Left kidney (tissue), 2 donors: ENCODE results near the gene TTC7B. TPM values are rescaled to one million over a fixed set of nuclear protein-coding genes. Genes with fewer than 3 reads are reported as not detected.

ENCODE experiments used
- DNase-seq: peaks from one replicate; pipeline ENCODE4 v3.0.0-alpha.2; 2013
- polyA plus RNA-seq: library from polyadenylated mRNA; unstranded; fragments of 120-200 nt; gene quantifications from one replicate; pipeline ENCODE4 v1.2.1, GENCODE V29; 2013; ENCODE audit not compliant: insufficient read length

Gene TTC7B
- polyA plus RNA-seq, 1 donor, result 46.4 TPM

GRCh38 chr14:90576581-90576980 lies 239.6 kb downstream of the TTC7B start:
- no peak for DNase-seq

DNA sequence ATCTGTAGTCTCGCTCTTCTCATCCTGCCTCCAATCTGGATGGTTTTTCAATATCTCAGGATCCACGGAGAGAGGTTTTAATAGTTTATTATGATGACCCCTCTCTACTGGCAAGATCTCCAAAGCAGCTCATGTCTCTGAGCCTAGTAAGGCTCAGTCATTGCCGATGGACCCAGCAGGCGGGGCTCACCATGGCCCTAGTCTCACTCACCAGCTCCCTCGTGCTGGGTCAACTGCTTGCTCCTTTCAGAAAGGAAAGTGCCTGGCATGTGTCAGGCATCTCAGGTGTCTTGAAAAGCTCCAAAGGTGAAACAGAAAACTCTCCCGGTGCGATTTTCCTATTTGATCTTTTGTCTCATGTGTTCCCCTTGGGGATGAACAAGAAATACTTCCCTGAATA lies 240.4 kb downstream of the TTC7B start:
- DNase-seq, result no peak

- DNase-seq, result no peak
These were observed 240.9 kb downstream of the TTC7B start for GRCh38 chr14:90575336-90575735.

GRCh38 chr14:90574188-90575131 lies 241.8 kb downstream of the TTC7B start:
- DNase-seq, result no peak

- no peak for DNase-seq
These were observed 242.7 kb downstream of the TTC7B start for GRCh38 chr14:90573385-90574105.

DNA sequence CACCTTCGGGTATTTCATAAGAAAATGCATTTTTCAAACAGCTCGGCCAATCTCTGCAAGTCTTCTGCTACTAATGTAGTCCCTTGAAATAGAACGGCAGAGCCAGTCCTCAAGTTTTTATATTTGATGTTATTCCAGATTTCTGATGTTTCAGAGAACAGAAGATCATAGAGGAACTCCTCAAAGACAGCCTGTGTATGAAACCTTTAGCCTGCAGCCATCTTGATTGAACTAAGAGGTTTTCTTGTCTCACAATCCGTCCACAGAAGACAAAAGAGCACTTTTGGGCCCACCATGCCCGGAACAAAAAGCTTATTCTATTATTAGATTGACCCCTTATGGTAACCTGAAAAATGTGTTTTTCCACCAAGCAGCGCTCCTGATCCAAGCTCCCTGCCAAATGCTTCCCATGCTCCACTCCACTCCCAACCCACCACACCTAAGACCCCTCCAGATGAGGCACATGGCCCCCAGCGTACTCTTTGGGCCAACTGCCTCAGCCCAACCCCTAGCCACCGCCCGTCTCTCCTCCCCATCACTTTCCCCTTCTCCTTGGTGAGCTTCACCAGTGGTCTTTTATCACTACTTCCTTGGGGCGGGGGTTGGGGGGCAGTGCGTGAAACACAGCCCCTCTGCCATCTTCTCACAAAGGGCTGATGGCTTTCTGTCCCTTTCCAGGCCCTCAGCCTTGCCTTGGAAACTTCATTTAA lies 243.6 kb downstream of the TTC7B start:
- no peak for DNase-seq

- no peak for DNase-seq
These were observed 244.9 kb downstream of the TTC7B start for GRCh38 chr14:90571149-90571947.

DNA sequence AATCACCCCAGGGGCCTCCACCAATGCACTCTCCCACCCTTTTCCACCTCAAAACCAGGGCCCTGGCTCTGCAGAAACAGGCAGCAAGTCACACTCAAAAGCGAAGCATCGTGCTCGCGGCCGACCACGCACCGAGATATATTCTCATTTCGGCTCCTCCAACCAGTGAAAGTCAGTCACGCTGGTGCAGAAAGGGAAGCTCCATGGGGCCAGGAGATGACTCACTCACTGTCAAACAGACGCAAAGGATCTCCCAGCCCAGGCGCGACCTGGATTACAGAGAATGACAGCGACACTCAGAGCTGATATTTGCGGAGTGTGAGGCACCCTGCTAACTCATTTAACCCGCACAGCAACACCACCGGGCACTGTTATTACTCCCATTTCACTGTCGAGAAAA lies 245.8 kb downstream of the TTC7B start:
- DNase-seq, result no peak

DNA sequence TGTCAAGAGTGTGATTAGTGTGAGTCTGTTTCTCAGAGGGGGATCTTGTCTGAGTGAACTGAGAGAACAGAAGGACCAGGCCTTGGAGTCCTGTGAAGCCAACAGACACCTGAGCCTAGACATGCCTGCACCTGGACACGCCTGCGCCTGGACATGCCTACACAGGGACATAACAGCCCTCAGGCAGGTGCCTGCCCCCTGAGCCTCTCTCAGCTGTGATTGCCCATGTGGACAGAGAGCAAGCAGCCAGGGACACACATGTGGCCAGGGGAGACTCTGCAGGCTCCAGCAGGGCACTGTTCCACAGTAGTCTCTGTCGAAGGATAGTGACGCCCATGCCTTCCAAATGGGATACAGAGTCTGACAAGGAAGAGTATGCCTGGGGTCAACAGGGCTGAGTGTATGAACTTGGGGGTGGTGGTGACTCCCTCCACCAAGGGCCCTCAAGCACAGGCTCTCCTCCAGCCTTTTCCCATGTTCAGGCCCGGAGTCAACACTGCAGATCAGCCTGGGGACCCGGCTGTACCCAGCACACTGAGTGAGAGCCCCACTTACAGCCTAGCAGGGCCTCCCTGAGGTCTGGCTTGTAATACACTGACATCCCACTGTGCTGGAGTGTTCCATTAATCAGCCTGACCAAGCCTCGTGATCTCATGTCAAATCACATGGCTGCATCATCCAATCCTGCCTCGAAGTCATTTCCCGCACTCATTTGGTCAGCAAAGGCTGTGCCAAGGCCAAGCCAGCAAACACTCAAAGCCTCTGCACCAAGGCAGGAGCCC lies 246.4 kb downstream of the TTC7B start:
- DNase-seq, result no peak

DNA sequence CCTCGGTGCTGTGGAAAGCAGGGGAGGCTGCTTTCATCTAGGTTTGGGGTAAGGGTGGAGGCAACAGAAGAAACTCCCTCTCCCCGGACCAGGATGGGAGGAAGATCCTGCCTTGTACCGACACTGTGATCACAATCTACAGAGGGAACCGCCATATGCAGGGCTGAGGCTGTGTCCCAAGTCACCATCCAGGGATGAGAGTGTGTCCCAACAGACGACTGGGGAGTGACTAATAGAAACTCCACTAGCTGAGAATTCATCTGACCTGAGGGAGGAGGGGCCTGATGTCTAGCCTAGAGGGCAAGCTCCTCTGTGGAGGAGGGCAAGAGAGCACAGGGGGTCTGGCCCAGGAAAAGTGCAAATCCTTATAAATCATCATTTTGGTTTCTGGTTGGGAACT lies 247.0 kb downstream of the TTC7B start:
- no peak for DNase-seq

GRCh38 chr14:90568405-90568804 lies 247.8 kb downstream of the TTC7B start:
- no peak for DNase-seq

DNA sequence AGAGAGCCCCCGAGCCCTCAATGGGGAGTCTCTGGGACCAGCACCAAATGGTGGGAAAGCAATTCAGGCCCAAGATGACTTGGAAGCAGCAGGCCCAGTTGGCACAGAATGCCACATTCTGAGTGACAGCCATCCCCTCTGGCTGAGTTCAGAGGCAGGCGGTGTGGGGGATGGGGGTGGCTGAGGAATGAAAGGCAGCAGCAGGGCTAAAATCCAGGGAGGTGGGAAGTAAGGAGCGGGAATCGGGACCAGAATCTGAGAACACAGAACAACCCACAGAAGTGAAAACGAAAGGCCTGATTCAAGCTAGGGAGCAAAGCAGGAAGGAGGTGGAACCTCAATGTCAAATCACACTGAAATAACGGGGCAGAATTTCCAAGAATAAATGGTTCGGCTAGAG lies 248.2 kb downstream of the TTC7B start:
- DNase-seq, result no peak

DNA sequence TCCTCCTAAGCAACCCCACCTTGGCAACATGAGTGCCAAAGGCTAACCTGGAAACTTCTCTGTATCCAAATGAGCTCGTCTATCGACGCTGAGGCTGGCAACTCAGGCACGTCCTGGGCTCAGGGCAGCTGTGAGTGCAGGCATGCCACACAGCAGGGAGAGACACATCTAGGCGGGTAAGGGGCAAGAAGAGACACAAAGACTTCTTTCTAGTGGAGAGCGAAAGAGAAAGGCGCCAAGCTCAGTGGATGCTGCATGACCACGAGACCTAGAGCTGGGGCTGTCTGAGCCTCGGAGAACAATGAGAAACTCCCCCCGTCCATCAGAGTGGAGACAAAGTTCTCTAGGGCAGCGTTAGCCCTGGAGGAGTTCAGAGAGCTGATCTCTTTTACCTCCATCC lies 249.0 kb downstream of the TTC7B start:
- no peak for DNase-seq

GRCh38 chr14:90566481-90566880 lies 249.7 kb downstream of the TTC7B start:
- no peak for DNase-seq

DNA sequence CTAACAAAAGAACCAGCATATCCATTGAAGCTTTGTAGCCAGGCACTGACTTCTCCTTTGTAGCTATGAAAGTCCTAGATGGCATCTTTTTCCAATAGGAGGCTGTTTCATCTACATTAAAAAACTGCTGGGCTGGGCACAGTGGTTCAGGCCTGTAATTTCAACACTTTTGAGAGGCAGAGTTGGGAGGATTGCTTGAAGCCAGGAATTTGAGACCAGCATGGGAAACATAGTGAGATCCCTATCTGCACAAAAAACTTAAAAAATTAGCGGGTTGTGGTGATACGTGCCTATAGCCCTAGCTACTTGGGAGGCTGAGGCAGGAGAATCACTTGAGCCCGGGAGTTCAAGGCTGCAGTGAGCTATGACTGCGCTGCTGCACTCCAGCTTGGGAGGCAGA lies 251.7 kb downstream of the TTC7B start:
- DNase-seq, result no peak

- DNase-seq, result no peak
These were observed 253.6 kb downstream of the TTC7B start for GRCh38 chr14:90562652-90563051.

DNA sequence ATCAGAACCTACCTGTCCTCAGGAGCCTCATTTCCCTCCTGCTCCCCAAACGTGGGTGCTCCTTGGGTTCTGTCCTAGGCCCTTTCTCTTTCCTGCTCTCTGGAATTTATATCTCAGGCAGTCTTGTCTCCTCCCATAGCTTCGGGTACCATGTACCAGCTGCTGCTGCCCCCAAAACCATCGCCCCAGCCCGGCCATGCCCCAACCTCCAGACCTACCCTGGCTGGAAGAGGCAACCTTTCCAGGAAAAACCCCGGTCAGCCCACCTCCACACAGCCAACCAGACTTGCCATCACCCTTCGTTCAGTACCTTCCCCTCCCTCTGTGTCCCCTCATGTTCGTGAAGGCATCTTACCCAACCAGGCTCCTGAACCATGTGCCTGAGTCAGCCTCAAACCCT lies 254.3 kb downstream of the TTC7B start:
- DNase-seq, result no peak

GRCh38 chr14:90560991-90561390 lies 255.2 kb downstream of the TTC7B start:
- no peak for DNase-seq

- no peak for DNase-seq
These were observed 255.7 kb downstream of the TTC7B start for GRCh38 chr14:90560558-90560957.

- no peak for DNase-seq
These were observed 256.3 kb downstream of the TTC7B start for GRCh38 chr14:90559811-90560492.
